GM12878 (cell line): ENCODE results near the gene ACTL10. TPM values are rescaled to one million over a fixed set of nuclear protein-coding genes. Genes with fewer than 3 reads are reported as not detected.

Source experiments
- ATAC-seq: fragments of 200-7000 bp; cut with Tn5 transposase; 3 replicates; pipeline ENCODE4 v1.9.1; 2020; ENCODE audit warnings: mild to moderate bottlenecking, moderate library complexity
- BruUV-seq: library from RNA; stranded (reverse); fragments of 400-500 nt; replicated peaks from 2 replicates; lab custom pipeline; 2021; lab: Mats Ljungman, UMichigan
- CTCF ChIA-PET: fragments of 300-600 bp; sonication (Branson Sonifier 250); formaldehyde crosslinking; extraction: SDS; loops from one replicate; lab custom pipeline; 2021; ENCODE audit warnings: inconsistent platforms; lab: Yijun Ruan, JAX
- POLR2A ChIA-PET: fragments of 350-600 bp; formaldehyde crosslinking; extraction: SDS; loops from one replicate; lab custom pipeline; 2021; ENCODE audit warnings: inconsistent platforms; lab: Charles Lee
- RAD21 ChIA-PET: fragments of 300-600 bp; sonication (Branson Sonifier 250); formaldehyde crosslinking; loops from one replicate; lab custom pipeline; 2023; ENCODE audit warnings: antibody characterized with exemption; ENCODE audit not compliant: unreplicated experiment; lab: Charles Lee
- SMC1A ChIA-PET: fragments of 300-600 bp; sonication (Branson Sonifier 250); formaldehyde crosslinking; loops from one replicate; lab custom pipeline; 2023; ENCODE audit not compliant: unreplicated experiment, uncharacterized antibody; lab: Charles Lee
- DNase-seq: peaks from one replicate; pipeline ENCODE4 v3.0.0-alpha.2; 2011; ENCODE audit warnings: low read depth, low spot score
- FAIRE-seq: peaks from 3 replicates; lab custom pipeline; 2011; peaks lifted over from hg19 to GRCh38; lab: Jason Lieb, UNC
- H2AFZ ChIP-seq: 2 replicates; pipeline ENCODE4 v1.6.0; 2011; ENCODE audit warnings: low read depth, low read length, control low read depth; ENCODE audit not compliant: control insufficient read depth
- H3K27ac ChIP-seq: 2 replicates; pipeline ENCODE4 v1.5.1; 2011; ENCODE audit warnings: control low read depth; ENCODE audit not compliant: control insufficient read depth, insufficient read depth
- H3K27me3 ChIP-seq, 2 experiments: replicated peaks in 1 of 2; 2 replicates each; pipeline versions ENCODE4 v1.6.0 to v1.6.1; 2011; ENCODE audit warnings: low read length in 1 of 2; ENCODE audit not compliant: control insufficient read depth in 2 of 2, insufficient read depth in 2 of 2
- H3K36me3 ChIP-seq, 2 experiments: 2 replicates each; pipeline ENCODE4 v1.5.1; 2011; ENCODE audit warnings: low read length in 1 of 2; ENCODE audit not compliant: control insufficient read depth in 2 of 2, insufficient read depth in 2 of 2
- H3K4me1 ChIP-seq: 2 replicates; pipeline ENCODE4 v1.6.1; 2011; ENCODE audit warnings: mild to moderate bottlenecking, low read length, moderate library complexity, mixed read lengths; ENCODE audit not compliant: control insufficient read depth, insufficient read depth
- H3K4me2 ChIP-seq: 2 replicates; pipeline ENCODE4 v1.6.0; 2011; ENCODE audit warnings: control low read depth; ENCODE audit not compliant: control insufficient read depth, insufficient read depth
- H3K4me3 ChIP-seq: fragments of 200-600 bp; sonication (generic); 2 replicates; pipeline ENCODE4 v1.5.1; 2016
- H3K79me2 ChIP-seq: 2 replicates; pipeline ENCODE4 v1.6.0; 2011; ENCODE audit warnings: low read length; ENCODE audit not compliant: control insufficient read depth, insufficient read depth
- H3K9ac ChIP-seq: 2 replicates; pipeline ENCODE4 v1.8.0; 2011; ENCODE audit warnings: low read length, control low read depth, mixed read lengths; ENCODE audit not compliant: control insufficient read depth, insufficient read depth
- H3K9me3 ChIP-seq: replicated peaks from 3 replicates; pipeline ENCODE4 v1.5.1; 2011; ENCODE audit warnings: mild to moderate bottlenecking, low read length; ENCODE audit not compliant: control insufficient read depth, insufficient read depth
- H4K20me1 ChIP-seq: 2 replicates; pipeline ENCODE4 v1.6.0; 2011; ENCODE audit not compliant: control insufficient read depth, insufficient read depth
- CEBPB ChIP-seq, 2 experiments: fragments of 150-350 bp in 1 of 2; IDR thresholded peaks; 2 replicates each; pipeline ENCODE4 v1.6.1; 2012 to 2014; ENCODE audit warnings: low read depth in 2 of 2, low read length in 2 of 2, borderline replicate concordance in 1 of 2, inconsistent platforms in 1 of 2
- DPF2 ChIP-seq: fragments of 450-650 bp; IDR thresholded peaks from 2 replicates; pipeline ENCODE4 v1.6.1; 2017; ENCODE audit warnings: mild to moderate bottlenecking
- EED ChIP-seq: sonication (generic); IDR thresholded peaks from 2 replicates; pipeline ENCODE4 v1.6.1; 2016; ENCODE audit warnings: antibody characterized with exemption, low read depth
- FOXK2 ChIP-seq: fragments of 450-650 bp; IDR thresholded peaks from 2 replicates; pipeline ENCODE4 v1.6.1; 2017; ENCODE audit warnings: mild to moderate bottlenecking, moderate library complexity
- GABPA ChIP-seq: IDR thresholded peaks from 2 replicates; pipeline ENCODE4 v1.6.1; 2014; ENCODE audit warnings: antibody characterized with exemption, low read depth, mild to moderate bottlenecking, inconsistent platforms
- HSF1 ChIP-seq: fragments of 150-350 bp; IDR thresholded peaks from 2 replicates; pipeline ENCODE4 v1.6.1; 2014; ENCODE audit warnings: mild to moderate bottlenecking, low read depth, low read length
- NFYA ChIP-seq: IDR thresholded peaks from 2 replicates; pipeline ENCODE4 v1.6.1; 2011; ENCODE audit warnings: low read depth, mild to moderate bottlenecking, low read length, improper control_type of control experiment, borderline replicate concordance
- NFYB ChIP-seq: IDR thresholded peaks from 2 replicates; pipeline ENCODE4 v1.6.1; 2011; ENCODE audit warnings: low read depth, mild to moderate bottlenecking, low read length, improper control_type of control experiment, moderate library complexity; ENCODE audit not compliant: insufficient read depth
- PAX5 ChIP-seq: IDR thresholded peaks from 2 replicates; pipeline ENCODE4 v1.6.1; 2011; ENCODE audit warnings: low read depth, low read length, borderline replicate concordance
- RELA ChIP-seq: fragments of 450-650 bp; IDR thresholded peaks from 2 replicates; pipeline ENCODE4 v1.8.0; 2014; ENCODE audit warnings: borderline replicate concordance; ENCODE audit not compliant: partially characterized antibody
- YBX1 ChIP-seq: fragments of 450-650 bp; IDR thresholded peaks from 2 replicates; pipeline ENCODE4 v1.6.1; 2016; ENCODE audit warnings: antibody characterized with exemption
- ZBTB11 ChIP-seq: fragments of 450-650 bp; formaldehyde crosslinking; IDR thresholded peaks from 2 replicates; pipeline ENCODE4 v1.5.0; 2022; ENCODE audit warnings: mild to moderate bottlenecking, missing genetic modification characterization
- ZNF207 ChIP-seq: fragments of 450-650 bp; IDR thresholded peaks from 2 replicates; pipeline ENCODE4 v1.6.1; 2014; ENCODE audit warnings: antibody characterized with exemption, mild to moderate bottlenecking, borderline replicate concordance
- WGBS: methylation state at CpG from one replicate; pipeline ENCODE4 v1.1.6; 2016; ENCODE audit warnings: low lambda C conversion rate; ENCODE audit not compliant: insufficient replicate concordance, insufficient coverage; ENCODE audit errors: missing lambda C conversion rate; 5-methylcytosine and 5-hydroxymethylcytosine counted together
- in situ Hi-C: fragments of 300-500 bp; cut with MboI; formaldehyde crosslinking; loops from 9 replicates; pipeline ENCODE4 v1.14.3; 2018; ENCODE audit warnings: mixed read lengths
- intact Hi-C: fragments of 100-400 bp; cut with micrococcal nuclease; formaldehyde crosslinking; loops from one replicate; pipeline ENCODE4 v1.14.2; 2022; ENCODE audit not compliant: unreplicated experiment
- polyA plus RNA-seq, 11 experiments: library from polyadenylated mRNA; depleted of rRNA in 4 of 11; unstranded in 6 of 11; stranded (reverse) in 5 of 11; fragments of >200 nt; fragmentation: Nextera tagmentation in 4 of 11; fragmentation: Illumina TruSeq in 1 of 11; extraction: Ambion mirVana in 4 of 11; extraction: Trizol in 1 of 11; gene quantifications; 1 replicate in 1 of 11; 2 replicates in 10 of 11; pipeline versions ENCODE4 v1.2.1 to v1.2.3, GENCODE V29; 2011 to 2016; ENCODE audit warnings: inconsistent platforms in 2 of 11, missing spikeins in 2 of 11, low read depth in 1 of 11
- total RNA-seq, 4 experiments: library from RNA; depleted of rRNA in 3 of 4; stranded (reverse); fragments of >200 nt in 3 of 4; fragmentation: Illumina TruSeq in 1 of 4; extraction: Trizol in 1 of 4; gene quantifications; 2 replicates each; pipeline versions ENCODE4 v1.2.1 to v1.2.3, GENCODE V29; 2013 to 2021

Gene ACTL10
- total and polyA plus RNA-seq, 10 of the 15 experiments (the other 5 are each of a cell fraction or from before 2014, with no cell fraction given) = 0.12 to 5.0 (median 0.89) TPM

- no peak for TF ChIP-seq ZNF207
These were observed 26.5 kb downstream of the ACTL10 start (continued) for GRCh38 chr20:33693289-33693688.

- Histone ChIP-seq H3K27me3 (no peaks in the 10 kb centered on the region), H3K9me3 (no peaks in the 10 kb centered on the region), H3K9ac (no peak overlapping the region), H3K27ac (no peak overlapping the region), H2AFZ (no peak overlapping the region), H3K4me1 (no peaks in the 10 kb centered on the region), H4K20me1 (no peaks in the 10 kb centered on the region), H3K4me3 (no peak overlapping the region), H3K79me2 (no peaks in the 10 kb centered on the region)
- intact Hi-C loops = no loop called here
- no peak for FAIRE-seq
- ChIA-PET SMC1A (interaction anchor here (1.1 kb wide), 1 partner anchor 10 kb away, joined by 3 read pairs; no protein-coding TSS in a partner anchor), POLR2A (no interaction called here), RAD21 (no interaction called here)
- no peak for DNase-seq
- ATAC-seq = no peak
- WGBS = 64% methylated on average over 17 of the region's 17 CpGs
- TF ChIP-seq PAX5 (no peak), YBX1 (no peak), NFYA (no peak), RELA (no peak), CEBPB (IDR thresholded peaks at IDR 0.05; ENCODE audit: borderline replicate concordance in 1 of 2, low read depth in 2 of 2, low read length in 2 of 2) (no peak), NFYB (no peak), GABPA (no peak), DPF2 (no peak), EED (no peak), ZBTB11 (CRISPR knock-in tag) (no peak), HSF1 (no peak), FOXK2 (no peak; the same call in 1 of the 2 replicates)
- TF ChIP-seq, all 136 proteins: peak for 0
- in situ Hi-C loops = no loop called here
- H3K36me3 ChIP-seq = no peaks in the 10 kb centered on the region
- CTCF ChIA-PET = no interaction called here
- BruUV-seq = no TSS peak
- H3K4me2 ChIP-seq = no peak overlapping the region
These were observed 27.2 kb downstream of the ACTL10 start for GRCh38 chr20:33693741-33694638.
